K562 treated with DMSO at 1 percent for 4 hours (cell line): ENCODE data around the gene PAX3. TPM values are rescaled to one million over a fixed set of nuclear protein-coding genes. Genes with fewer than 3 reads are reported as not detected.

Experiments used
- total RNA-seq: library from RNA; unstranded; fragments of 300-600 nt; gene quantifications from 2 replicates; pipeline ENCODE4 v1.2.3, GENCODE V29; 2022; ENCODE audit not compliant: insufficient read depth

PAX3 gene
- not detected in 2 replicates for total RNA-seq

DNA sequence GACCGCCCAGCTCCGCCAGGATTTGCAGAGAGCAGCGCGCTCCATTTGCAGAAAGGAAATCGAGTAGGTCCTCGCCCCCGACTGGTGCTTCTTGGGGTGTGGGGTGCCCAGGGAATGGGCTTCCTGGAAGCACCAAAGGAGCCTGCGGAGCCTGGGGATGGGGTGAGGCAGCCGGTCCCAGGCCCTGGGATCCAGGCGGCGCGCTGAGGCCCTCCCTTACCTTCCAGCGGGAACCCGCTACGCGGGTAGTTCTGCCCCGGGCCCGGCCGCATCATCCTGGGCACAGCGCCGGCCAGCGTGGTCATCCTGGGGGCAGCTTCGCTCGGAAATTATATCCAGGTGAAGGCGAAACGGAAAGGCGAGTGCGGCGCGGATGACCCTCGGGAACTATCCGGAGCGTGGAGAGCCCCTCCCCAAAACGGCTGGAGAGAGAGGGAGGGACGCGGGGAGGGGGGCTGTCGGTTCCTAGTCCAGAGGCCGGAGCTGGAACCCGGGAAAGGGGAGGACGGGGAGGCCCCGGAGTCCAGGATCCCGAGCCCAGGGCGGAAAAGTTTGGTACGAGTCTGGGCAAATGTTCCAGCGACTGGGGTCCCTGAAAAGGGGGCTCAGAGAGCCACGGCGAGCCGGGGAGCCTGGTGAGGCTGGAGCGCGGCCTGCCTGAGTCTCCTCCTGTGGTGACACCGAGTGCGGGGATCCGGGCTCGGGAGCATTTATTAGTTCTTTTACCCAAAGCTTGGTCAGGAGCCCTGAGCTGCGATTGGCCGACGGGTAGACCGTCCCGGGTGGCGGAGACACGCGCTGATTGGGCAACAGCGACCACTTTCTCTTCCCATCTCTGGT lies at the start of gene PAX3:
Gene PAX3, minus strand, starts transcription at position 688 of the 840 bp plus-strand sequence. Its CDS starts 383 bp downstream, at position 305.

Other genes starting within 250 kb of the PAX3 start
- 0.28 and 0.48 TPM in 2 replicates for gene SGPP2, start 125.5 kb upstream of the PAX3 start, total RNA-seq